Measurements from ENCODE around the gene DCTN4.

GRCh38 chr5:150782850-150783249 is 24.0 kb upstream of the DCTN4 start:
- TF ChIP-seq JUND (IDR thresholded peaks at IDR 0.05; ENCODE audit: borderline replicate concordance, low read depth, low read length) = no peak
- TF ChIP-seq JUND (tag; IDR thresholded peaks at IDR 0.05; ENCODE audit: borderline replicate concordance, low read depth, low read length) = no peak
- TF ChIP-seq SMARCA4 (IDR thresholded peaks at IDR 0.05) = no peak
- no peak for TF ChIP-seq SIN3A (IDR thresholded peaks at IDR 0.05; ENCODE audit: borderline replicate concordance in 2 of 2, control insufficient read depth in 1 of 2, low read depth in 2 of 2, low read length in 2 of 2)
- TF ChIP-seq, protein P1, sequence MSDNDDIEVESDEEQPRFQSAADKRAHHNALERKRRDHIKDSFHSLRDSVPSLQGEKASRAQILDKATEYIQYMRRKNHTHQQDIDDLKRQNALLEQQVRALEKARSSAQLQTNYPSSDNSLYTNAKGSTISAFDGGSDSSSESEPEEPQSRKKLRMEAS (CRISPR knock-in tag; IDR thresholded peaks at IDR 0.05) = no peak
- TF ChIP-seq ZKSCAN3 (CRISPR knock-in tag; IDR thresholded peaks at IDR 0.05) = no peak
- no peak for TF ChIP-seq ZNF311 (CRISPR knock-in tag; IDR thresholded peaks at IDR 0.05)
- no peak for TF ChIP-seq GABPB1 (CRISPR knock-in tag; IDR thresholded peaks at IDR 0.05)
